ENCODE results near the gene ATXN10.

Gene ATXN10

GRCh38 chr22:45892681-45893461 is 221.2 kb downstream of the ATXN10 start:
- DNase-seq (ENCODE audit: low read depth): no peak

GRCh38 chr22:45893516-45893915 is 221.9 kb downstream of the ATXN10 start:
- DNase-seq (ENCODE audit: low read depth): no peak

Data from fibroblast of the conjunctiva (primary cell).